ENCODE measurements around the gene CLPSL2.

DNA sequence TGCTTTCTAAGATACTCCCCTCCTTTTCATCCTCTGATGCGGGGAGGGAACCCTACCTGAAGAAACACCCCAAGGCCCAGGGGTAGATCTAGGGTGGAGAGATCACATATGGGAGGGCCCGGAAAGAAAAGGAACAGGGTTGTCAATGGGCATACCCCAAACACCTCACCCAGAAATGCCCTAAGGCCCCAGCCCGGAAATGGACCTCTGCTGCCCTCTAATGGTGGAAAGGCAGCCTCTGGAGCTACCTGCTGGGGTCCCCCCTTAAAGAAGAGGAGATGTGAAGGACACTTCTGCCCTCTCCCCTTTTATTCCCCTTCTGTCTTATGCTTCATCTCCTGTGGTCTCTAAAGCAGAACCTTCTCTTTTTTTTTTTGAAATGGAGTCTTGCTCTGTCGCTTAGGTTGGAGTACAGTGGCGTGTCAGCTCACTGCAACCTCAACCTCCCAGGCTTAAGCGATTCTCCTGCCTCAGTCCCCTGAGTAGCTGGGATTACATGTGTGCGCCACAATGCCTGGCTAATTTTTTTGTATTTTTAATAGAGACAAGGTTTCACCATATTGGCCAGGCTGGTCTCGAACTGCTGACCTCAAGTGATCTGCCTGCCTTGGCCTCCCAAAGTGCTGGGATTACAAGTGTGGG, 40.0 kb upstream of the CLPSL2 start:
- TF ChIP-seq CTCF (IDR thresholded peaks at IDR 0.05) = peak; percentile 82
- no peak for TF ChIP-seq ZNF425 (CRISPR knock-in tag; conservative IDR thresholded peaks at IDR 0.05)
